Retinal pigment epithelial cell (primary cell): ENCODE measurements around the gene RPS6KA5.

Experiments
- DNase-seq: peaks from one replicate; pipeline ENCODE4 v3.0.0-alpha.2; 2010; ENCODE audit warnings: low read depth
- H3K4me3 ChIP-seq: 2 replicates; pipeline ENCODE4 v1.5.1; 2011; ENCODE audit warnings: mild to moderate bottlenecking, low read length, control low read depth, moderate library complexity
- CTCF ChIP-seq: conservative IDR thresholded peaks from 2 replicates; pipeline ENCODE4 v1.5.1; 2011; ENCODE audit warnings: low read depth, low read length, control low read depth, inconsistent platforms

Gene RPS6KA5

GRCh38 chr14:91056361-91056760, 4.1 kb downstream of the RPS6KA5 start:
- no peak for DNase-seq
- no peak for TF ChIP-seq CTCF
- H3K4me3 ChIP-seq = no peak overlapping the region

GRCh38 chr14:91055016-91055415, 5.4 kb downstream of the RPS6KA5 start:
- H3K4me3 ChIP-seq = no peak overlapping the region
- no peak for TF ChIP-seq CTCF
- no peak for DNase-seq

- TF ChIP-seq CTCF = no peak
- no peak overlapping the region for H3K4me3 ChIP-seq
- no peak for DNase-seq
These were observed 11.8 kb downstream of the RPS6KA5 start for GRCh38 chr14:91048676-91049075.

GRCh38 chr14:91048265-91048664, 12.2 kb downstream of the RPS6KA5 start:
- no peak overlapping the region for H3K4me3 ChIP-seq
- TF ChIP-seq CTCF = no peak
- DNase-seq = no peak

- no peak for TF ChIP-seq CTCF
- no peak overlapping the region for H3K4me3 ChIP-seq
- DNase-seq = no peak
These were observed 13.2 kb downstream of the RPS6KA5 start for GRCh38 chr14:91047174-91047753.

- no peak for TF ChIP-seq CTCF
- DNase-seq = no peak
These were observed 13.9 kb downstream of the RPS6KA5 start for GRCh38 chr14:91046488-91047072.

GRCh38 chr14:91041450-91041849, 19.0 kb downstream of the RPS6KA5 start:
- TF ChIP-seq CTCF = no peak
- DNase-seq = no peak

More at GRCh38 chr14:91046488-91047072, 13.9 kb downstream of the RPS6KA5 start:
- no peak overlapping the region for H3K4me3 ChIP-seq

More at GRCh38 chr14:91041450-91041849, 19.0 kb downstream of the RPS6KA5 start:
- no peak overlapping the region for H3K4me3 ChIP-seq
